NCI-H1930 (cell line): ENCODE data around the gene DEFB112.

Experiments used
- DNase-seq, 2 experiments: peaks; one replicate each; lab custom pipeline; 2025; lab: John Stamatoyannopoulos, UW

Gene DEFB112

DNA sequence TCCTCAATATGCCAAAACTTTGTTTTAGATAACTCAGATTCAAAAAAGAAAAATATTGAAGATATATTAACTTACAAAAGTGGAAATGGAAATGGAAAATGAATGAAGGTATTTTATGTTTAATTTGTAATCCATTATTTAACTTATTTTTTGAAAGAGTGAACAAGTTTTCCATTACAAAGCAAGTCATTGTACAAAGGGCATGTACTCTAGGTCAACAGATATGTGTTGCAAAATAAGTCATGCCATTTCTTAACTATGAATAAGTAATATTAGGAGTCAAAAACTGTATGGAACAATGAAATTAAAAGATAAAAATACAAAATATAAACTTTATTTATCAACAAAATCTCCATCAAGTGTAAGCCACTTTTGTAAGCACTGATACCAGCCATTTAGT, 54.5 kb downstream of the DEFB112 start:
- DNase-seq, result no peak
